HG03045 (cell line): ENCODE measurements around the gene ATP5ME.

Source experiments
- ATAC-seq: cut with Tn5 transposase; IDR thresholded peaks from one replicate; pipeline ENCODE4 v1.9.1; 2021; ENCODE audit warnings: mild to moderate bottlenecking, moderate library complexity; ENCODE audit not compliant: unreplicated experiment

The ATP5ME gene

GRCh38 chr4:684623-685327 is 10.7 kb upstream of the ATP5ME start:
- ATAC-seq: no peak

GRCh38 chr4:683982-684622 is 10.0 kb upstream of the ATP5ME start:
- ATAC-seq: no peak

DNA sequence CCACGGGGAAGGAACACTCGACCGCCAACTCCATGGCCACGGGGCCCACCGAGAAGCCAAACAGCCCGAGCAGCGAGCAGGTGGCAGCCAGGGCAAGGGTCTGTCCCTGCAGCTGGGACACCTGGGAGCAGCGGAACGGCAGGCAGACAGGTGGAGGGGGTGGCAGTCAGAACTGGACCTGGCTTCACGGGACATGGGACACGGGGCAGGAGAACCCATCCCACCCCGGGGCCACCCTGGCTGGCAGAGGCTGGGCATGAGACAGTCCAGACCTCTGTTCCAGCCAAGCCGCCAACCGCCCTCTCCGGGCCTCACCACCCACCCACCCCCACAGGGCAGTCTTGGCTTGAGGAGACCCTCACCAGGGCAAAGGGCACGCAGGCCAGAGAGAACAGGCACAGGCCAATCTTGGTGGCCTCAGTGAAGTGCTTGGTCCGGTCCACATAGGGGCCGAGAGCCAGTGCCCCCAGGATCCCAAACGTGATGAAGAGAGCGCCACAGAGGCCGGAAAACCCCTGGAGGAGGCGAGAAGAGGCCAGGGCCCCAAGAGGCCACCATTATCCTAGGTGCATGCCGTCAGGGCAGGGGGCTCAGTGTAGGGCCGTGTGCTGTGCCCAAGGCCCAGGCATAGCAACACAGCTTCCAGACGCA is 9.3 kb upstream of the ATP5ME start:
- ATAC-seq: no peak

GRCh38 chr4:682490-683172 is 8.6 kb upstream of the ATP5ME start:
- no peak for ATAC-seq

GRCh38 chr4:681736-682451 is 7.8 kb upstream of the ATP5ME start:
- no peak for ATAC-seq

- ATAC-seq: no peak
These were observed 7.0 kb upstream of the ATP5ME start for GRCh38 chr4:680928-681645.

- ATAC-seq: no peak
These were observed 6.5 kb upstream of the ATP5ME start for GRCh38 chr4:680551-680927.

DNA sequence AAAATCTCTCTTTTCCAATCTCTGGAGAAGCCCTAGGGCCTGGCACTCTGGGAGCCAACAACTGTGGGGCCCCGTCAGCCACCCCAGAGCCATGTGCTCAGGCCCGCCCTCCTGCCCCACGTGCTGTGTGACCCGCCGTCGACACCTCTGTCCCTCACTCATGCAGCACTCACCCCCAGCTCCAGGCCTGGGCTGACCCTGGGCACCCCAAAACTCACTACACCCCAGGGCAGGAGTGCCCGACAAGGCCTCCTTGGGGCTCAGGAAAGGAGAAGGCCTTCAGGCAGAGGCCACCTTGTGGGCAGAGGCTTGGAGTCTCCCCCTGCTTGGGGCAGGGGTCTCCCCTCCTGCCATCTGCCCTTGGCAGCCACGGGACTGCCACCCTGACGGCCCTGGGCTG is 6.0 kb upstream of the ATP5ME start:
- ATAC-seq: no peak

- ATAC-seq: no peak
These were observed 5.6 kb upstream of the ATP5ME start for GRCh38 chr4:679629-680028.

- no peak for ATAC-seq
These were observed 5.0 kb upstream of the ATP5ME start for GRCh38 chr4:679104-679481.

DNA sequence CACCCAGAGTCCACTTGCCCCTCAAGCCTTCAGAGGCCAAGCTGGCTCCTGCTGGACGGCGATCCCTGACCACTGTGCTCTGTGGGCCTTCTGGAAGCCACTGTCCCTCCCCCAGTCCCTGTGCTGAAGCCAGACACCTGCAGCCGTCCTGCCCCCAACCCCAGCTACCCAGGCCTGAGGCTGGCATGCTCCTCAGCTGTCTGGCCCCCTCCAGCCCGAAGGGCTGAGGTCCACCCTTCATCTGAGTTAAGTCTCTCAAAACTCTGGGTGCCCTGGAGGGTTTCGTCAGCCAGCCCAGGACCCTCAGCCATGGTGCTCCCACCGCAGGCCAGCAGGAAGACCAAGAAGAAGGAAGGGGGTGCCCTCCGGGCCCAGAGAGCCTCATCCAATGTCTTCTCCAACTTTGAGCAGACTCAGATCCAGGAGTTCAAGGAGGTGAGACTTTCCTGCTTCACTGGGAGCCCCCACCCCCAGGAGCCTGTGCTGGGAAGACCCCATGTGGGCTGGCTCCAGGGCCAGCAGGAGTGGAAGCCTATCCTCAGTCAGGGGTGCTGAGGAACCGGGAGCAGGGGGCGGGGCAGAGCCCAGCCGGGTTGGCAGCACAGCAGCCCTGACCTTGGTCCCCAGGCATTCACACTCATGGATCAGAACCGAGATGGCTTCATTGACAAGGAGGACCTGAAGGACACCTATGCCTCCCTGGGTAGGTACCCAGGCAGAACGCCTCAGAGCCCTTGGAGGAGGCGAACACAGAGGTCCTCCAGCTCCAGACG is 4.4 kb upstream of the ATP5ME start:
- no peak for ATAC-seq

DNA sequence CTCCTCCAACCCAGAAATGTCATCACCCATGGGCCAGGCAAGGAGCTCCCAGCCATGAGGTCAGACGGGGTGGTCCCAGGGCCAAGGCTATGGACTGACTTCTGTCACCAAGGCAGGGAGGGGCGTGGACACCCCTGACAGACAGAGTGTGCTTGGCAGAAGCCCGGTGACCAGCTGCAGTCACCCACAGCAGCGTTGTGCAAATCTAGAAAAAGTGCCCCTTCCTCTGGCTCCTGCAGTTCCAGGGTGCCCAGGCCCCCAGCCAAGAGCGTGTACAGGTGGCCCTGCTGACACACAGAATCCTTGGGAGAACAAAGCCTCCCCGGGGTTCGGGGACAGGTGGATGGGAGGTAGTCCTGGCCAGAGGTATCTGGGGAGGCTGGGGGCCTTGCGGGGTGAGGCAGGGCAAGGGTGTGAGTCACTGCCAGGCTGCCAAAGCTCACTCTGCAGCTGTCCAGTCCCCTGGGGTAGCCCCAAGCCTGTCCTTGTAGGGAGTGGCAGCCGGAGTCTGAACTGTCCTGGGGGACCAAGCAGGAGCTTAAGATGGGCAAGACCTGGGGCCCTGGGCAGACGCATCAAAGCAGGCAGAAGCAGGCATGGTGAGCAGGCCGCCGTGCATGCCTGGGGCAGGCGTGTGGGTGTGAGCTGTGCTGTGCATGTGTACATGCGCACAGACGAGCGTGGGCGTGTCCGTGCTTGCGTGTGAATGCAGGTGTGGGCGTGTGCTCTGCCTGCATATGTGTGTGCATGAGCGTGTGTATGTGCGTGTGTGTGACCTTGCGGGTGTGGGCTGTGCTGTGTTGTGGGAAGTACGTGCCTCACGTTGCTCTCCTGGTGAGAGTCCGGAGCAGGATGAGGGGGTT is 3.6 kb upstream of the ATP5ME start:
- no peak for ATAC-seq

- no peak for ATAC-seq
These were observed 2.8 kb upstream of the ATP5ME start for GRCh38 chr4:676871-677235.

GRCh38 chr4:675980-676870 is 2.1 kb upstream of the ATP5ME start:
- peak; percentile 30 for ATAC-seq

GRCh38 chr4:675036-675882 is 1.2 kb upstream of the ATP5ME start:
- ATAC-seq: peak; percentile 9

- ATAC-seq: no peak
These were observed 556 bp downstream of the ATP5ME start for GRCh38 chr4:673349-674091.
